SIG-M5 treated with dmso at 0.1 percent for 504 hours (cell line): ENCODE measurements around the gene TMEM52.
A peak's percentile ranks its signal among the peaks of the same experiment; 100 is the strongest.
"Not testable (repeated sequence)": the region's sequence is repeated elsewhere in the genome, so short reads cannot be mapped to it uniquely, and the experiment has no call there.

Experiments used
- DNase-seq: peaks from one replicate; lab custom pipeline; 2025; ENCODE audit not compliant: unreplicated experiment; lab: John Stamatoyannopoulos, UW

Gene TMEM52

GRCh38 chr1:1947493-1947892 lies 28.4 kb upstream of the TMEM52 start:
- no peak for DNase-seq

- DNase-seq: no peak
Measured at GRCh38 chr1:1946540-1946939, 27.5 kb upstream of the TMEM52 start.

- no peak for DNase-seq
Measured at GRCh38 chr1:1945782-1946393, 26.8 kb upstream of the TMEM52 start.

GRCh38 chr1:1943834-1944570 lies 24.9 kb upstream of the TMEM52 start:
- DNase-seq: peak; percentile 17

- DNase-seq: no peak
Measured at GRCh38 chr1:1942753-1943656, 23.9 kb upstream of the TMEM52 start.

GRCh38 chr1:1941868-1942752 lies 23.0 kb upstream of the TMEM52 start:
- no peak for DNase-seq

- no peak for DNase-seq
Measured at GRCh38 chr1:1941211-1941841, 22.2 kb upstream of the TMEM52 start.

- DNase-seq: no peak
Measured at GRCh38 chr1:1940123-1940425, 21.0 kb upstream of the TMEM52 start.

GRCh38 chr1:1939296-1940122 lies 20.4 kb upstream of the TMEM52 start:
- no peak for DNase-seq

GRCh38 chr1:1938613-1939295 lies 19.7 kb upstream of the TMEM52 start:
- no peak for DNase-seq

- no peak for DNase-seq
Measured at GRCh38 chr1:1938276-1938573, 19.1 kb upstream of the TMEM52 start.

GRCh38 chr1:1937549-1938275 lies 18.6 kb upstream of the TMEM52 start:
- no peak for DNase-seq

- DNase-seq: no peak
Measured at GRCh38 chr1:1937061-1937460, 18.0 kb upstream of the TMEM52 start.

GRCh38 chr1:1934848-1935247 lies 15.8 kb upstream of the TMEM52 start:
- DNase-seq: not testable (repeated sequence)

- DNase-seq: no peak
Measured at GRCh38 chr1:1929639-1930545, 10.8 kb upstream of the TMEM52 start.

- no peak for DNase-seq
Measured at GRCh38 chr1:1929102-1929638, 10.1 kb upstream of the TMEM52 start.
